Esophagus squamous epithelium (tissue), 5 donors: ENCODE measurements around the gene KRTAP10-9. TPM values are rescaled to one million over a fixed set of nuclear protein-coding genes. Genes with fewer than 3 reads are reported as not detected.

Experiments
- DNase-seq: peaks from one replicate; lab custom pipeline; 2025; lab: John Stamatoyannopoulos, UW
- H3K27ac ChIP-seq, 4 donors: fragments of 200-600 bp; sonication (generic); one replicate each; pipeline ENCODE4 v1.5.1; 2016 to 2019; ENCODE audit warnings: mild to moderate bottlenecking in 1 of 4
- H3K27me3 ChIP-seq, 4 donors: fragments of 200-600 bp; sonication (generic); 1 replicate in 3 of 4; 2 replicates in 1 of 4; pipeline versions ENCODE4 v1.5.1 to v1.6.0; 2017 to 2021; ENCODE audit warnings: antibody characterized with exemption in 1 of 4
- H3K36me3 ChIP-seq, 3 donors: fragments of 200-600 bp; sonication (generic); one replicate each; pipeline ENCODE4 v1.5.1; 2016 to 2019
- H3K4me1 ChIP-seq, 3 donors: fragments of 200-600 bp; sonication (generic); one replicate each; pipeline ENCODE4 v1.5.1; 2017 to 2019
- H3K4me3 ChIP-seq, 4 donors: fragments of 200-600 bp; sonication (generic); 1 replicate in 3 of 4; 2 replicates in 1 of 4; pipeline ENCODE4 v1.5.1; 2016 to 2019; ENCODE audit warnings: mild to moderate bottlenecking in 2 of 4, moderate library complexity in 1 of 4
- H3K9me3 ChIP-seq, 3 donors: fragments of 200-600 bp; sonication (generic); one replicate each; pipeline ENCODE4 v1.5.1; 2016 to 2019
- POLR2A ChIP-seq, 4 donors: fragments of 450-650 bp; IDR thresholded peaks; one replicate each; pipeline ENCODE4 v1.6.1; 2017; ENCODE audit warnings: antibody characterized with exemption in 4 of 4, mild to moderate bottlenecking in 4 of 4, moderate library complexity in 3 of 4
- WGBS, 2 donors: methylation state at CpG; one replicate each; pipeline ENCODE4 v1.1.5; 2018; 5-methylcytosine and 5-hydroxymethylcytosine counted together
- intact Hi-C: fragments of 100-400 bp; cut with DNase I; formaldehyde crosslinking; loops from one replicate; pipeline ENCODE4 v1.15.0; 2022
- total RNA-seq, 4 donors: library from RNA; depleted of rRNA; stranded (reverse); fragments of >200 nt; gene quantifications; one replicate each; pipeline ENCODE4 v1.1.0, GENCODE V29; 2016
- TF ChIP-seq, protein P1 (sequence below), 6 experiments: fragments of 450-650 bp in 4 of 6; fragments of 200-600 bp in 2 of 6; sonication (generic) in 2 of 6; IDR thresholded peaks; one replicate each; pipeline ENCODE4 v1.5.1; 2016 to 2019; ENCODE audit warnings: antibody characterized with exemption in 6 of 6, mild to moderate bottlenecking in 4 of 6, moderate library complexity in 4 of 6
- donor health status: DM: yes; HTN: yes; CAD: no.

KRTAP10-9 gene
- total RNA-seq, 4 donors from 2014 or later, result not detected

DNA sequence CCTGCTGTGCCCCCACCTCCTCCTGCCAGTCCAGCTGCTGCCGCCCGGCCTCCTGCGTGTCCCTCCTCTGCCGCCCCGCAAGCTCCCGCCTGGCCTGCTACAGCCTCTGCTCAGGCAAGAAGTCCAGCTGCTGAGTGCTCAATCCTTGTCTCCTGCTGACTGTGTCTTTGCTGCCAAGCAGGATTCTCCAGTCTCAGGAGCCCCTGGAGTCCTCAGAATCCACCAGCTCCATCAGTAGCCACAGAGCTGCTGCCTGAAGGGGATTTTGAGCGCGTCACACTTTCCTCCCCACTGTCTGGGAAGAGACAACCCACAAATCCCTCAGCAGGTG lies 20.3 kb downstream of the KRTAP10-9 start:
- DNase-seq, result no peak
- H3K27ac ChIP-seq, result no peak overlapping the region
- H3K4me1 ChIP-seq, result no peaks in the 10 kb centered on the region
- intact Hi-C loops, result no loop called here
- no peak overlapping the region for H3K4me3 ChIP-seq
- H3K36me3 ChIP-seq, result no peaks in the 10 kb centered on the region
- H3K9me3 ChIP-seq, result peaks cover 0 to 19% (median 8%) of the 10 kb centered on the region in 3 donors
- H3K27me3 ChIP-seq, result peaks cover 0 to 35% (median 0%) of the 10 kb centered on the region in 4 donors
- no peak for TF ChIP-seq POLR2A (IDR thresholded peaks at IDR 0.05)
- TF ChIP-seq, protein P1, sequence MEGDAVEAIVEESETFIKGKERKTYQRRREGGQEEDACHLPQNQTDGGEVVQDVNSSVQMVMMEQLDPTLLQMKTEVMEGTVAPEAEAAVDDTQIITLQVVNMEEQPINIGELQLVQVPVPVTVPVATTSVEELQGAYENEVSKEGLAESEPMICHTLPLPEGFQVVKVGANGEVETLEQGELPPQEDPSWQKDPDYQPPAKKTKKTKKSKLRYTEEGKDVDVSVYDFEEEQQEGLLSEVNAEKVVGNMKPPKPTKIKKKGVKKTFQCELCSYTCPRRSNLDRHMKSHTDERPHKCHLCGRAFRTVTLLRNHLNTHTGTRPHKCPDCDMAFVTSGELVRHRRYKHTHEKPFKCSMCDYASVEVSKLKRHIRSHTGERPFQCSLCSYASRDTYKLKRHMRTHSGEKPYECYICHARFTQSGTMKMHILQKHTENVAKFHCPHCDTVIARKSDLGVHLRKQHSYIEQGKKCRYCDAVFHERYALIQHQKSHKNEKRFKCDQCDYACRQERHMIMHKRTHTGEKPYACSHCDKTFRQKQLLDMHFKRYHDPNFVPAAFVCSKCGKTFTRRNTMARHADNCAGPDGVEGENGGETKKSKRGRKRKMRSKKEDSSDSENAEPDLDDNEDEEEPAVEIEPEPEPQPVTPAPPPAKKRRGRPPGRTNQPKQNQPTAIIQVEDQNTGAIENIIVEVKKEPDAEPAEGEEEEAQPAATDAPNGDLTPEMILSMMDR (IDR thresholded peaks at IDR 0.05), result no peak
- WGBS, 2 donors, result 40 to 67% methylated on average over 5 to 8 of the region's 8 CpGs

DNA sequence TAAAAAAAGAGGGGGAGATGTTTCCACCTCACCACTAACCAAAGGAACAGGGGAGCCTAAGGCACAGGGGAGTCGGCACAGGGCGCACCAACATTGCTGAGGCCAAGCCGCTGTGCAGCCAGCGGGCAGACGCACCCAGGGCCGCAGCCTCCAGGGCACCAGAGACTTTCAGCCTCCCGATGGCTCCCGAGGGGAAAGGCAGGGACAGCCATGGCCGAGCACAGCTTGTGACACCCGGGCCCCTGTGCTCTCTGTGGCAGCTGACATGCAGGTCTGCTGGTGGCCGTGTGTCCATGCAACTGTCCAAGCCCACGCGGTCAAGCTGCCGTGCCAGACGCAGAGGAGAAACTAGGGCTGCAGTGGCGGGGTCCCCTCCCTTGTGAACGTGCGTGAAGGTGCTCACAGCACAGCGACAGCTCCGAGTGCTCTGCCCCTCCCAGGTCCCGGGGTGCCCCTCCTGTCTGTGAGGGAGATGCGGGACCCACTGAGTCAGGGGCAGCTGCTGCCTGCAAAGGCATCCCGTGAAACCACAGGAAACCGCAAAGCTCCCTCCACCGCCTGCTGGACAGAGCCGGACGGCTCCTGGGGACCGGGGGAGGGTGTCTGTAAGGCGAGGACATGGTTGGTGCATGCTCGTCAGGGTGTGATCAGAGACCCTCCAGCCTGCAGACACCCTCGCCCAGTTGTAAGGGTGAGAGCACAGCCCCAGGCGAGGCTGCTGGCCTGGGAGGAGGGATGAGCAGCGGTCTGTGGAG lies 21.8 kb downstream of the KRTAP10-9 start:
- TF ChIP-seq POLR2A (IDR thresholded peaks at IDR 0.05), result no peak
- TF ChIP-seq, protein P1 (IDR thresholded peaks at IDR 0.05), result no peak
- peaks cover 0 to 39% (median 0%) of the 10 kb centered on the region in 4 donors for H3K27me3 ChIP-seq
- no peaks in the 10 kb centered on the region for H3K4me1 ChIP-seq
- no peak overlapping the region for H3K27ac ChIP-seq
- no peak for DNase-seq
- intact Hi-C loops, result no loop called here
- H3K36me3 ChIP-seq, result no peaks in the 10 kb centered on the region
- no peak overlapping the region for H3K4me3 ChIP-seq
- WGBS, 2 donors, result 79 to 88% methylated on average over 19 to 22 of the region's 33 CpGs
- H3K9me3 ChIP-seq, result peaks cover 0 to 17% (median 8%) of the 10 kb centered on the region in 3 donors

DNA sequence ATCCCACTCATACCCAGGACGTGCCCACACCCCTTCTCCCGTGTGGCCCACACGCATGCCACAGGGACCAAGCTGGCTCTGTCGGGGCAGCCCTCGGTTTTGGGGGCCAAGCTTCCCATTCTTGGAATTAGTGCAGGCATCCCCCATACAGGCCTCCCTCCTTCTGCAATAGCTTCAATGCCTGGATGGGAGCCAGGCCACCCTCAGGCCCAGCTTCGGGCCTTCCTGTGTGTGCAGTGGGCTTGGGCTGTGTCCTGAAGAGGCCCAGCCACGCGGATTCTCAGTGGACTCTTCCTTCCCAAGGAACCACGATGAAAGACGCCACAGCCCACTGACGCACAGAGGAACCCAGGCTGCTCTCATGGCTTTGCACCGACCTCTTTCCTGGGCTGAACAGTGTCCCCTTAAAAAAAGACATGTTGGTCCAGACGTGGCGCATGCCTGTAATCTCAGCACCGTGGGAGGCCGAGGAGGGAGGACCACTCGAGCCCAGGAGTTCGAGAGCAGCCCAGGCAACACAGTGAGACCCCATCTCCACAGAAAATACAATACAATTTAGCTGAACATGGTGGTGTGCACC lies 22.7 kb downstream of the KRTAP10-9 start:
- H3K4me3 ChIP-seq, result no peak overlapping the region
- 63 to 80% methylated on average over 3 to 8 of the region's 18 CpGs for WGBS, 2 donors
- no peak for DNase-seq
- intact Hi-C loops, result no loop called here
- H3K27me3 ChIP-seq, result peaks cover 0 to 46% (median 0%) of the 10 kb centered on the region in 4 donors
- H3K27ac ChIP-seq, result no peak overlapping the region
- H3K4me1 ChIP-seq, result no peaks in the 10 kb centered on the region
- no peaks in the 10 kb centered on the region for H3K36me3 ChIP-seq
- no peak for TF ChIP-seq POLR2A (IDR thresholded peaks at IDR 0.05)
- TF ChIP-seq, protein P1 (IDR thresholded peaks at IDR 0.05), result no peak
- H3K9me3 ChIP-seq, result peaks cover 0 to 9% (median 8%) of the 10 kb centered on the region in 3 donors

DNA sequence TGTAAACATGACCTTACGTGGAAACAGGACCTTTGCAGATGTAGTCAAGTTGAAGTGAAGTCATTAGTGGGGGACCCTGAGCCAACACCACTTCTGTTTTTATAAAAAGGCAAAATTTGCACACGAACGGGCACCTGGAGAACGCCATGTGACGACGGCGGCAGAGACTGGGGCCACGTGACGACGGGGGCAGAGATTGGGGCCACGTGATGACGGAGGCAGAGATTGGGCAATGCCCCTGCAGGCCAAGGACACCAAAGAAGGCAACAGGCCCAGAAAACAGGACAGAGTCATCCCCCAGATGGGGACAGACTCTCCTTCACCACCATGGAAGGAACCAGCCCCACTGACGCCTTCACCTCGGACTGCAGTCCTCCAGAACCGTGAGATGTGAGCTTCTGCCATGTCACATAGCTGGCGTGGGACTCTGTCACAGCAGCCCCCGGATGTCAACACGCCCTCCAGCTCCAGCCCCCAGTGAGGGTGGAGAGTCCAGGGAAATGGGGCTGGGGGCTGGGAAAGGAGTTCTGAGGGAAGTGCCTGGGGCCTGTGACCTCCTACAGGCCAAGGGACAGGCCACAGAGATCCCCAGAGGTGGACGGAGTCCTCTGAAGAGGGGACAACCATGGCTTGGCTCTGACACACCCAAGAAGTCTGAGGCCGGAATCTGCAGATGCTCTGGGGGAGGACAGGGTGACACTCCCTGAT lies 23.5 kb downstream of the KRTAP10-9 start:
- Histone ChIP-seq H3K36me3 (no peaks in the 10 kb centered on the region), H3K4me3 (no peak overlapping the region), H3K9me3 (peaks cover 0 to 3% (median 1%) of the 10 kb centered on the region in 3 donors), H3K27me3 (peaks cover 0 to 49% (median 0%) of the 10 kb centered on the region in 4 donors), H3K27ac (no peak overlapping the region), H3K4me1 (no peaks in the 10 kb centered on the region)
- WGBS, 2 donors, result 80 to 89% methylated on average over 16 of the region's 20 CpGs
- DNase-seq, result no peak
- TF ChIP-seq, protein P1 (IDR thresholded peaks at IDR 0.05), result no peak
- no peak for TF ChIP-seq POLR2A (IDR thresholded peaks at IDR 0.05)
- intact Hi-C loops, result no loop called here
